GM19099 (cell line): Measurements from ENCODE around the gene TCERG1.

Experiments used
- POLR2A ChIP-seq: IDR thresholded peaks from 3 replicates; pipeline ENCODE4 v1.6.1; 2011; ENCODE audit warnings: low read depth; ENCODE audit not compliant: insufficient read length; ENCODE audit errors: extremely low read depth

Gene TCERG1

DNA sequence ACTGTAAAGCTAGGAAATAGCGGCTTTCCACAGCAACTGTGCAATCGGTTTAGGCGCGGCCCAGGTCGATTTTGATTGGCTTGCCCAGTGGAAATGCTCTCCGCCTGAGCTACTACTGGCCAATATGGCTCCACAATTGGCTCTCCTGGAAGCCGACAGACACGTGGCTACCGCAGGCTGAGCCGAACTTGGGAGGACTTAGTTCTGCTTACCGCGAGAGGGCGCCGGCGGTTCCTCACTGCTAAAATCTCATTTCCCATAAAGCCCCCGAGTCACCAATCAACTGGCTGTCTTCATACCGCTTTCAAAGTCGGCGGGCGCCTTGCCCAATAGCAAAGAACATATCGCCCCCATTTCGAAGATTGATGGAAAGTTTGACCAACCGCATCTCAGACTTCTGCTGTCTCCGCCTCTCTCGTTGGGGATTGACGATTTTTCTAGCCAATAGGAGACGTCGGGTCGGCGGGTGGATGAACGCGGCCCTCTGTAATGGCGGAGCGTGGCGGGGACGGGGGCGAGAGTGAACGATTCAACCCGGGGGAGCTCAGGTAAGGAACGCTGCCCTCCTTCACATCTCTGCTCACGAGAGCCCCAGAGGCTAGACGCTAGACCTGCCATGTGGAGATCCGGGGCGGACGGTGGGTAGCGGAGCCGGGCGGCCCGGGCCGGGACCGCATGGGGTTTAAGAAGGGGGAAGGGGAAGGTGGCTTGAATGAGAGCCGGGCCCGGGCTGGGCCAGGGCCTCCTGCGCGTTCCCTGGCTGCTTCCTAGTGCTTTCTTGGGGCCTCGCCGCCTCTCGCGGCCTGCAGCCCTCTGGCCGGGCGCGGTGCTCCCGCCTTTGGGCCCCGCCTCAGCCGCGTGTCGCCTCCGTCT is at the start of gene TCERG1:
TSS of gene TCERG1 (plus strand) at position 473 of the 873 bp plus-strand sequence. CDS start at position 490, 17 bp downstream.
- peak; percentile 69 for TF ChIP-seq POLR2A

- no peak for TF ChIP-seq POLR2A
Observed at GRCh38 chr5:146398826-146399225, 48.3 kb upstream of the TCERG1 start.

DNA sequence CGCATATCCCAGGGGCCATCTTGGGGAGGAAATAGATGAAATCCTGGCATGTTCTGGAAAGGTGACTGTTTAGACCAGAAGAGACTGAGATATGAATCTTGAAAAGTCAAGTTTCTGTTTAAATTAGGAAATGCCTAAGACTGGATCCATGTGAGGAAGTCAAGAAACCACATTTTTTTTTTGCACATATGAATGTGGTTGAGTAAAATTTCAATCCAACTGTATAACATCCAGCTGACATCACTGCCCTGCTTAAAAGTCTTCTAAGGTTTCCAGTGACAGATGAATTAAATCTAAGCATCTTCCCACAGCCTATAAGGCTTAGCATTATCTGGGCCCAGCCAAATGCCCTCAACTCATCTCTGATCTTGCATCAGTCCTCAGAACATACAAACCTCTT is 47.7 kb upstream of the TCERG1 start:
- TF ChIP-seq POLR2A = no peak

- no peak for TF ChIP-seq POLR2A
Observed at GRCh38 chr5:146400201-146400600, 46.9 kb upstream of the TCERG1 start.

- no peak for TF ChIP-seq POLR2A
Observed at GRCh38 chr5:146401021-146401420, 46.1 kb upstream of the TCERG1 start.

- no peak for TF ChIP-seq POLR2A
Observed at GRCh38 chr5:146402949-146403348, 44.2 kb upstream of the TCERG1 start.

DNA sequence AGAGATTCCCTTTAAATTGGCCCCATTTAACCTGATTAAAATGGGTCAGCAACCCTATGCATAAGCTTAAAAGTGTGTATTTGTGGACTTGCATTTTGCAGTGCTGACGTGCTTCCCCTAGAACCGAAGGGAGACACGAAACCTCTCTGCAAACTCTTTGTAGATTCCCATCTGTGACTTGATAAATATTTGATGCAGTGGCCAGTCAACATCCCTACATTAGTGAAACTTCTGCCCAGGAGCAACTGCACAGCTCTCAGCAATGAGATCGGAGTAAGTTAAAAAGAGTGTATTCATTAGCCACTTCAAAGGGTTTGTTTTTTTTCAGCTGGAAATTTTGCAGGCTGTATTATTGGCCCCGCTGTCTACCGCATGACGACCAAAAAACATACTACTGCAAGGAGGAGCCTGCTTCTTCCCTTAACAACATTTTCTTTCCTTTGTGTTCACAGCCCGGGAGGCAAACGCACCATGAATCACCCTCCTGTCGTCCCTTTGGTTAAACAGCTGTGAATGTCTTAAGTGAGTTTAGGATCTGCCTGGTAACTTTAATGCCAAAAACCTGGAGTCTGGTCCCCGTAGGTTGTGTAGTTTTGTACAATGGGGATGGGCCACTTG is 38.0 kb upstream of the TCERG1 start:
- no peak for TF ChIP-seq POLR2A

DNA sequence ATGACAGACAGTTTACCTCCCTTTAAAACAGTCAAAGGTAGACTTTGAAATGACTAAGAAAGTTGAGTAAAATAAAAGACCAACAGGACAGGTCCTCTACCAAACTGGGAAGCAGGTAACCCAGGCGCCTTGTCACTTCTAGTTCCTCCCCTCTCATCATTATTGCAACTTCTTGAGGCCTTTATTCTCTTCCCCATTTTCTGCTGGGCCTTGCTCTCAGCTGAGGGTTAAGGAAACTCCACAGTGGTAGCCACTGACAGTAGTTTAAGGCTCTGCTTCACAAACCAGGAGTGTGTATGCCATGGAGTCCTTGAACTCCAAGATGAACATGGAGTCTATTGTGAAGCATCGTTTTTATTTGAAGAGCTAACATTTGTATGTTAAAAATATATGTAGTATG is 36.9 kb upstream of the TCERG1 start:
- TF ChIP-seq POLR2A = no peak

DNA sequence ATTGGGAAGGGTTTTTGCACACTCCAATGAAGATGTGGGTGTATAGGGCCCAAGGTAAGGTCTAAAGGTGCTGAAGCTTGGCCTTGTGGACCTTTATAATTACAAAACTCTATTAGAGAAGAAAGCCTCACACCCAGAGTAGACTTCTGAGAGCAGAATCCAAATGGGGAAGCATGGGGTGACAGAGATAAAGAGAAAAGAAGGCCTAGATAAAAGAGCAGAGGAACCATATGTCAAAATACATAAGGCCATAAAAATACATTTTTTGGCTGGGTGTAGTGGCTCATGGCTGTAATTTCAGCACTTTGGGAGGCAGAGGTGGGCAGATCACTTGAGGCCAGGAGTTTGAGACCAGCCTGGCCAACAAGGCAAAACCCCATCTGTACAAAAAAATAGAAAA is 27.4 kb upstream of the TCERG1 start:
- TF ChIP-seq POLR2A = no peak

DNA sequence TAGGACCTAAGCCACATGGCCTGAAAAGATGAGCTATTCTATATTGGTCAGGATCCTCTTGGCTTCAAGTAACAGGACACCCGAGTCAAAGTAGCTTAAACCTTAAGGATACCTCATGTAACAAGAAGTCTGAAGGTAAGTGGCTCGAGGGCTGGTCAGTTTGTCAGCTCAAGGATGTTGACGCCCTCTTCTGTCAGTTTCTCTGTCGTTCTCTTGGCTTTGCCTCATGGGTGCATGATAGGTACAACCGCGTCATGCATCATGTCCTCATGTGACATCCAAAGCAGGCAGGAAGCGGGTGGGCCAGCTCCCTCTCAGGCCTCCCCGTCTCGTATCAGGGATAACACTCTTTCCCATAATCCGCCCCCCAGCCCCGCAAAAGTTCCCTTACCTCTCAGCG is 22.1 kb upstream of the TCERG1 start:
- TF ChIP-seq POLR2A = no peak

DNA sequence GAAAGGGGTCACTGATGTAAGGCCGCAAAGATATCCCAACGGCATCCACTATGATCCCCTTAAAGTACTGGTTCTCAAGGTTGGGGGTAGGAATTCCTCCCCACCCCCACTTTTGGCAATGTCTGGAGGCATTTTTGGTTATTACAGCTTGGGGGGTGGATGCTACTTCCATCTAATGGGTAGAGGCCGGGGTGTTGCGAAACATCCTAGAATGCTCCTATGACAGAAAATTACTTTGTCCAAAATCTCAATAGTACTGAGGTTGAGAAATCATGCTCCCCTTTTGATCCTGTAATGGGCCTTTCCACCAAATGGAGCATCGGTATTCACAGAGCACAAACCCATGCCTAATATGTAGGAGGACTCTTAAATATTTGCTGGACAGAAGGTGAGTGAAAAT is 20.8 kb upstream of the TCERG1 start:
- TF ChIP-seq POLR2A = no peak

GRCh38 chr5:146426853-146427618 is 20.1 kb upstream of the TCERG1 start:
- no peak for TF ChIP-seq POLR2A

DNA sequence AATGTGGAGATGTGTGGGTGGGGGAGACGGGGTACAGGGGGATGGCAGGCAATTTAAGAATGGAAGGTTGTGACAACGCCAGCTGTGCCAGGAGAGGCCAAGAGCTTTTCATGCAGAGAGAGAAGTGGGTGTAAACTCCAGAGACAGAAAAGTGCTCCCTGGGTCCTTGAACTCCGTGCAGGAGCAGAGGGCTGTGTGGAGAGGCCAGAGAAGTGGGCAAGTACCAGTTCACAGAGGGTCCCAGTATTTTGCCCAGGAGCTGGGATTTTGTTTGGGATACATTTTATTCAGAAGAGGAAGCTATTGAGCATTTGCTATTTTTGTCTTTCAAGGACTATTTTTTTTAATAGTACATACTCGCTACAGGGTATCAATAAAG is 19.5 kb upstream of the TCERG1 start:
- no peak for TF ChIP-seq POLR2A

DNA sequence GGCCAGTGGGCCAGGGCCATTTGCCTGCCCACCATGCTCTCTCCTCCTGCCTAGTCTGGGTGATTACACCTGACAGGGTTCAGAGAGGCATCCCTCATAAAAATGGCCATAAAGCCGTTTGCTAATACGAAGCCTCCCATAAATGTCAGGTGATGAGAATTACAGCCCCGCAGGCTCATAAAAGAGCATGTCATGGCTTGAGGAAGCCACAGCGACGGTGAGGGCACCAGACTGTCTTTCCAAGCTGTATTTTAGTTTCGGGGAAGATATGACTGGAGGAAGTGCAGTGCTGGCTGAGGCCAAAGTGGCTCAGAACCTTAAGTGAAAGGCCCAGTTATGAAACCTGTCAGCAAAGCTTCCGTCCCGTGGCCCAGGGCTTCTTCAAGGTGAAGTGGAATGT is 18.5 kb upstream of the TCERG1 start:
- no peak for TF ChIP-seq POLR2A

- TF ChIP-seq POLR2A = no peak
Observed at GRCh38 chr5:146440353-146440752, 6.8 kb upstream of the TCERG1 start.
